SK-N-SH (cell line): Measurements from ENCODE around the gene KRT35. TPM values are rescaled to one million over a fixed set of nuclear protein-coding genes. Genes with fewer than 3 reads are reported as not detected.

Experiments
- CTCF ChIA-PET: fragments of 300-600, 350-600 bp; formaldehyde crosslinking; extraction: SDS; loops from one replicate; lab custom pipeline; 2021; lab: Yijun Ruan, JAX
- POLR2A ChIA-PET: fragments of 350-600 bp; sonication (Branson Sonifier 250); formaldehyde crosslinking; extraction: SDS; loops from one replicate; lab custom pipeline; 2020; ENCODE audit warnings: antibody characterized with exemption, inconsistent platforms; lab: Yijun Ruan, JAX
- DNase-seq: peaks from one replicate; pipeline ENCODE4 v3.0.0; 2012
- H2AFZ ChIP-seq: fragments of 200-600 bp; sonication (generic); 2 replicates; pipeline ENCODE4 v1.8.1; 2016; ENCODE audit warnings: antibody characterized with exemption, mild to moderate bottlenecking, low read depth
- H3F3A ChIP-seq: fragments of 200-600 bp; sonication (generic); replicated peaks from 2 replicates; pipeline ENCODE3; 2016; ENCODE audit warnings: antibody characterized with exemption, mild to moderate bottlenecking; ENCODE audit not compliant: insufficient read depth
- H3K27ac ChIP-seq, 2 experiments: fragments of 200-500 bp in 1 of 2; fragments of 200-600 bp in 1 of 2; sonication (Bioruptor generic) in 1 of 2; sonication (generic), shearing (Covaris generic) in 1 of 2; 2 replicates each; pipeline versions ENCODE4 v1.5.1 to v1.6.1; 2014 to 2016; ENCODE audit warnings: low read depth in 2 of 2, inconsistent platforms in 1 of 2, low read length in 1 of 2, mild to moderate bottlenecking in 1 of 2, mixed read lengths in 1 of 2
- H3K27me3 ChIP-seq: fragments of 200-600 bp; sonication (generic), shearing (Covaris generic); 2 replicates; pipeline ENCODE4 v1.6.1; 2016; ENCODE audit warnings: mixed run types; ENCODE audit not compliant: insufficient read depth
- H3K36me3 ChIP-seq, 2 experiments: fragments of 200-500 bp in 1 of 2; fragments of 200-600 bp in 1 of 2; sonication (Bioruptor generic) in 1 of 2; sonication (generic) in 1 of 2; replicated peaks in 1 of 2; 2 replicates each; pipeline versions ENCODE3 to v1.5.1; 2014 to 2016; ENCODE audit warnings: low read length in 1 of 2, mild to moderate bottlenecking in 1 of 2; ENCODE audit not compliant: insufficient read depth in 2 of 2, control insufficient read depth in 1 of 2
- H3K4me1 ChIP-seq, 2 experiments: fragments of 200-500 bp in 1 of 2; fragments of 200-600 bp in 1 of 2; sonication (Bioruptor generic) in 1 of 2; sonication (generic), shearing (Covaris generic) in 1 of 2; 2 replicates each; pipeline versions ENCODE4 v1.5.1 to v1.6.1; 2014 to 2016; ENCODE audit warnings: low read depth in 1 of 2, low read length in 1 of 2, mixed run types in 1 of 2; ENCODE audit not compliant: insufficient read depth in 2 of 2, control insufficient read depth in 1 of 2
- H3K4me2 ChIP-seq: fragments of 200-600 bp; sonication (generic), shearing (Covaris generic); 2 replicates; pipeline ENCODE4 v1.6.1; 2017; ENCODE audit warnings: mixed run types
- H3K4me3 ChIP-seq, 2 experiments: fragments of 200-500 bp in 1 of 2; fragments of 200-600 bp in 1 of 2; sonication (Bioruptor generic) in 1 of 2; sonication (generic), shearing (Covaris generic) in 1 of 2; 2 replicates each; pipeline versions ENCODE4 v1.5.1 to v1.8.1; 2014 to 2016; ENCODE audit warnings: low read depth in 2 of 2, inconsistent platforms in 1 of 2, low read length in 1 of 2, mild to moderate bottlenecking in 1 of 2, mixed read lengths in 1 of 2, moderate library complexity in 1 of 2
- H3K79me2 ChIP-seq: fragments of 200-600 bp; sonication (generic); 2 replicates; pipeline ENCODE4 v1.8.1; 2017; ENCODE audit warnings: mild to moderate bottlenecking; ENCODE audit not compliant: insufficient read depth
- H3K9ac ChIP-seq: fragments of 200-600 bp; sonication (generic); 2 replicates; pipeline ENCODE4 v1.6.1; 2017; ENCODE audit warnings: mixed run types
- H3K9me2 ChIP-seq: fragments of 200-600 bp; sonication (generic); 2 replicates; pipeline ENCODE4 v1.6.1; 2017; ENCODE audit warnings: mixed run types
- H3K9me3 ChIP-seq: fragments of 200-600 bp; sonication (generic); 2 replicates; pipeline ENCODE4 v1.6.1; 2017; ENCODE audit warnings: mixed run types, mild to moderate bottlenecking, moderate library complexity
- H4K20me1 ChIP-seq: fragments of 200-600 bp; sonication (generic); 2 replicates; pipeline ENCODE4 v1.6.1; 2017; ENCODE audit warnings: mild to moderate bottlenecking, mixed run types; ENCODE audit not compliant: insufficient read depth
- CHD2 ChIP-seq: fragments of 150-350 bp; IDR thresholded peaks from 2 replicates; pipeline ENCODE4 v1.6.1; 2018; ENCODE audit warnings: low read length; ENCODE audit not compliant: partially characterized antibody
- ELF1 ChIP-seq: IDR thresholded peaks from 2 replicates; pipeline ENCODE4 v1.4.0; 2012
- GATA2 ChIP-seq: sonication (generic); formaldehyde crosslinking; IDR thresholded peaks from 2 replicates; pipeline ENCODE4 v1.5.0; 2020; ENCODE audit warnings: mild to moderate bottlenecking, missing genetic modification reagents
- JUND ChIP-seq: IDR thresholded peaks from 2 replicates; pipeline ENCODE4 v1.4.0; 2012
- NFIC ChIP-seq: IDR thresholded peaks from 2 replicates; pipeline ENCODE4 v1.4.0; 2012; ENCODE audit warnings: borderline replicate concordance
- NRF1 ChIP-seq: IDR thresholded peaks from 2 replicates; pipeline ENCODE4 v1.6.1; 2012; ENCODE audit warnings: low read depth, mild to moderate bottlenecking, low read length
- RAD21 ChIP-seq: IDR thresholded peaks from 2 replicates; pipeline ENCODE4 v1.6.1; 2012; ENCODE audit warnings: mild to moderate bottlenecking, low read length
- SMC3 ChIP-seq: IDR thresholded peaks from 2 replicates; pipeline ENCODE4 v1.6.1; 2012; ENCODE audit warnings: low read depth, low read length, improper control_type of control experiment
- TEAD4 ChIP-seq: IDR thresholded peaks from 2 replicates; pipeline ENCODE4 v1.4.0; 2012; ENCODE audit warnings: mild to moderate bottlenecking, borderline replicate concordance; ENCODE audit not compliant: insufficient read depth
- YY1 ChIP-seq: IDR thresholded peaks from 2 replicates; pipeline ENCODE4 v1.4.0; 2012; ENCODE audit warnings: low read depth, mild to moderate bottlenecking
- WGBS: methylation state at CpG from one replicate; pipeline ENCODE4 v1.1.6; 2017; ENCODE audit warnings: low lambda C conversion rate; 5-methylcytosine and 5-hydroxymethylcytosine counted together
- polyA plus RNA-seq, 3 experiments: library from polyadenylated mRNA; depleted of rRNA; stranded (reverse); fragments of >200 nt; gene quantifications; 2 replicates each; pipeline ENCODE4 v1.2.3, GENCODE V29; 2012
- TF ChIP-seq, protein P1 (sequence below): IDR thresholded peaks from 2 replicates; pipeline ENCODE4 v1.6.1; 2012; ENCODE audit warnings: mild to moderate bottlenecking, low read depth, low read length, moderate library complexity

The KRT35 gene
- polyA plus RNA-seq, 1 of the 3 experiments (the other 2 are of a cell fraction), result not detected

GRCh38 chr17:41494524-41494923 is 13.6 kb upstream of the KRT35 start:
- 53% methylated on average over 2 of the region's 2 CpGs for WGBS
- POLR2A ChIA-PET, result no interaction called here
- DNase-seq, result no peak

DNA sequence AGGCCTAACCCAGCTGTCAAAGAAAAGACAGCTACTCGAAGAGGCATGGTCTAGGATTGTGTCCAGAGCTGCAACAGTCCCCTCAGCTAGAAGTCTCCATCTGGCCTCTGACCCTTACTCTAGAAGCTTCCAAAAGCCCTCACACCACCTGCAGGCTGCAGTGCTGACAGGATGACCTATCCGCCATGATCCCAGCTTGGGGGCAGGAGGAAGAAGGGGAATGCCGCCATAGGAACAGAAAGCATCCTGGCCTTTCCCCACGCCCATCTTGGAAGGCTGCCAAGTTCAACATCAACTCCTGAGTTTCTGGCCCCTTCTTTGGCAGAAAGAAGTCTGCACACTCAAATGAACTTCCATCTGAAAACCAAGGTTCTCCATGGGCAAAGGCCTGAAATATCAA is 11.8 kb upstream of the KRT35 start:
- Histone ChIP-seq H3K9me3 (no peaks in the 10 kb centered on the region), H3K79me2 (no peaks in the 10 kb centered on the region), H3K4me2 (peak overlapping the region; percentile 19; the same call in 1 of the 2 replicates), H3K27ac (no peak overlapping the region), H2AFZ (no peak overlapping the region), H3K36me3 (no peaks in the 10 kb centered on the region), H3K9ac (no peak overlapping the region), H3K4me3 (no peak overlapping the region), H3K4me1 (peaks cover 5 to 14% of the 10 kb centered on the region in 2 experiments; a peak in 2 of 4 replicates), H4K20me1 (no peaks in the 10 kb centered on the region), H3K27me3 (no peaks in the 10 kb centered on the region), H3F3A (no peaks in the 10 kb centered on the region), H3K9me2 (no peaks in the 10 kb centered on the region)
- ChIA-PET CTCF (interaction anchor here (0.9 to 8.5 kb wide), 2 partner anchors 8 to 57 kb away, joined by 3 to 67 read pairs; no protein-coding TSS in a partner anchor), POLR2A (no interaction called here)
- WGBS, result 62% methylated on average over 3 of the region's 4 CpGs
- TF ChIP-seq NFIC (peak; percentile 57; the same call in 1 of the 2 replicates), NRF1 (no peak)
- peak; percentile 50 for DNase-seq

More at GRCh38 chr17:41494524-41494923, 13.6 kb upstream of the KRT35 start:
- CTCF ChIA-PET, result interaction anchor here (1.0 to 8.5 kb wide), 6 partner anchors 17 to 168 kb away, joined by 3 to 67 read pairs (median 4); partner anchors contain the start of gene KRT15
- no peak overlapping the region for H3K9ac ChIP-seq
- H3K9me3 ChIP-seq, result no peaks in the 10 kb centered on the region
- no peak for TF ChIP-seq CHD2
- TF ChIP-seq GATA2 (CRISPR knock-in tag), result no peak
- no peak for TF ChIP-seq RAD21
- TF ChIP-seq ELF1, result no peak
- no peaks in the 10 kb centered on the region for H3F3A ChIP-seq
- H3K27ac ChIP-seq, result no peak overlapping the region
- H3K4me2 ChIP-seq, result no peak overlapping the region
- no peaks in the 10 kb centered on the region for H4K20me1 ChIP-seq
- H3K36me3 ChIP-seq, result no peaks in the 10 kb centered on the region
- H3K27me3 ChIP-seq, result no peaks in the 10 kb centered on the region
- H3K4me1 ChIP-seq, result peaks cover 5 to 14% of the 10 kb centered on the region in 2 experiments; a peak in 2 of 4 replicates
- H3K79me2 ChIP-seq, result no peaks in the 10 kb centered on the region
- no peak overlapping the region for H2AFZ ChIP-seq
- H3K4me3 ChIP-seq, result no peak overlapping the region
- H3K9me2 ChIP-seq, result no peaks in the 10 kb centered on the region

DNA sequence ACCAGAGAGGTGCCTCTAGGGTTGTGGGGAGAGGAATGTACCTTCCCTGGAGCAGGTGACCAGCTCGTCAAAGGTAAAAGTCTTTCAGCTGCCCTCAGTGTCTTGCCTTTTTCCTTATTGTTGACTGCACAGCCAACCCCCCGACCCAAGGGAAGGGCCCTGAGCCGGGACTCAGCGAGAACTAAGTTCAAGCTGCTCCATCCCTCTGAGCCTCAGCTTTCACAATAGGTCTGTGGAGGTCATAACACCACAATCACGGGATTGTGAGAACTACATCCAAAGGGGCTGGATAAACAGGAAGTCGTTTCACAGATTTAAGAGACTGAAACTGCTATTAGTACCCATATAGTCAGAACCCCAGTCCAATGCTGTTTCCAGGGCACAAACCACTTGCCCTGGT is 11.4 kb upstream of the KRT35 start:
- DNase-seq, result no peak
- CTCF ChIA-PET, result interaction anchor here (8.5 kb wide), 1 partner anchor 57 kb away, joined by 67 read pairs; no protein-coding TSS in a partner anchor

More for the DNA sequence above, 11.4 kb upstream of the KRT35 start:
- Histone ChIP-seq H4K20me1 (no peaks in the 10 kb centered on the region), H3K4me1 (peaks cover 5 to 14% of the 10 kb centered on the region in 2 experiments; a peak in 2 of 4 replicates), H3K9me2 (no peaks in the 10 kb centered on the region), H3K4me3 (no peak overlapping the region), H3K79me2 (no peaks in the 10 kb centered on the region), H3K9ac (no peak overlapping the region), H3K4me2 (no peak overlapping the region), H3K27ac (no peak overlapping the region), H2AFZ (no peak overlapping the region), H3K27me3 (no peaks in the 10 kb centered on the region), H3K36me3 (no peaks in the 10 kb centered on the region), H3F3A (no peaks in the 10 kb centered on the region), H3K9me3 (no peaks in the 10 kb centered on the region)
- no peak for TF ChIP-seq GATA2 (CRISPR knock-in tag)
- TF ChIP-seq SMC3, result no peak
- TF ChIP-seq, protein P1, sequence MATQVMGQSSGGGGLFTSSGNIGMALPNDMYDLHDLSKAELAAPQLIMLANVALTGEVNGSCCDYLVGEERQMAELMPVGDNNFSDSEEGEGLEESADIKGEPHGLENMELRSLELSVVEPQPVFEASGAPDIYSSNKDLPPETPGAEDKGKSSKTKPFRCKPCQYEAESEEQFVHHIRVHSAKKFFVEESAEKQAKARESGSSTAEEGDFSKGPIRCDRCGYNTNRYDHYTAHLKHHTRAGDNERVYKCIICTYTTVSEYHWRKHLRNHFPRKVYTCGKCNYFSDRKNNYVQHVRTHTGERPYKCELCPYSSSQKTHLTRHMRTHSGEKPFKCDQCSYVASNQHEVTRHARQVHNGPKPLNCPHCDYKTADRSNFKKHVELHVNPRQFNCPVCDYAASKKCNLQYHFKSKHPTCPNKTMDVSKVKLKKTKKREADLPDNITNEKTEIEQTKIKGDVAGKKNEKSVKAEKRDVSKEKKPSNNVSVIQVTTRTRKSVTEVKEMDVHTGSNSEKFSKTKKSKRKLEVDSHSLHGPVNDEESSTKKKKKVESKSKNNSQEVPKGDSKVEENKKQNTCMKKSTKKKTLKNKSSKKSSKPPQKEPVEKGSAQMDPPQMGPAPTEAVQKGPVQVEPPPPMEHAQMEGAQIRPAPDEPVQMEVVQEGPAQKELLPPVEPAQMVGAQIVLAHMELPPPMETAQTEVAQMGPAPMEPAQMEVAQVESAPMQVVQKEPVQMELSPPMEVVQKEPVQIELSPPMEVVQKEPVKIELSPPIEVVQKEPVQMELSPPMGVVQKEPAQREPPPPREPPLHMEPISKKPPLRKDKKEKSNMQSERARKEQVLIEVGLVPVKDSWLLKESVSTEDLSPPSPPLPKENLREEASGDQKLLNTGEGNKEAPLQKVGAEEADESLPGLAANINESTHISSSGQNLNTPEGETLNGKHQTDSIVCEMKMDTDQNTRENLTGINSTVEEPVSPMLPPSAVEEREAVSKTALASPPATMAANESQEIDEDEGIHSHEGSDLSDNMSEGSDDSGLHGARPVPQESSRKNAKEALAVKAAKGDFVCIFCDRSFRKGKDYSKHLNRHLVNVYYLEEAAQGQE, result no peak
- TF ChIP-seq TEAD4, result no peak
- TF ChIP-seq JUND, result no peak
- TF ChIP-seq YY1, result no peak
- POLR2A ChIA-PET, result no interaction called here
- WGBS, result 91% methylated on average over 5 of the region's 6 CpGs
